IMR-90 (cell line): ENCODE results near the gene HORMAD1.

Source experiments
- BHLHE40 ChIP-seq: fragments of 150-350 bp; IDR thresholded peaks from 2 replicates; pipeline ENCODE4 v1.6.1; 2016; ENCODE audit warnings: mild to moderate bottlenecking, low read depth, low read length
- CEBPB ChIP-seq: IDR thresholded peaks from 2 replicates; pipeline ENCODE4 v1.6.1; 2012; ENCODE audit warnings: low read depth, low read length, improper control_type of control experiment
- CTCF ChIP-seq: conservative IDR thresholded peaks from 2 replicates; pipeline ENCODE4 v1.5.1; 2012; ENCODE audit warnings: mild to moderate bottlenecking, low read depth, low read length, improper control_type of control experiment
- ELK1 ChIP-seq: fragments of 150-350 bp; IDR thresholded peaks from 2 replicates; pipeline ENCODE4 v1.6.1; 2016; ENCODE audit warnings: low read depth, mild to moderate bottlenecking, low read length, moderate library complexity, borderline replicate concordance
- FOS ChIP-seq: fragments of 150-350 bp; IDR thresholded peaks from 2 replicates; pipeline ENCODE4 v1.6.1; 2016; ENCODE audit warnings: low read depth, low read length
- MAFK ChIP-seq: IDR thresholded peaks from 2 replicates; pipeline ENCODE4 v1.6.1; 2012; ENCODE audit warnings: low read depth, low read length, improper control_type of control experiment
- MAZ ChIP-seq: IDR thresholded peaks from 2 replicates; pipeline ENCODE4 v1.6.1; 2012; ENCODE audit warnings: low read depth, mild to moderate bottlenecking, low read length, improper control_type of control experiment, moderate library complexity, borderline replicate concordance
- MXI1 ChIP-seq: IDR thresholded peaks from 2 replicates; pipeline ENCODE4 v1.6.1; 2012; ENCODE audit warnings: low read depth, mild to moderate bottlenecking, low read length, moderate library complexity, borderline replicate concordance
- NFE2L2 ChIP-seq: fragments of 150-350 bp; IDR thresholded peaks from 2 replicates; pipeline ENCODE4 v1.6.1; 2016; ENCODE audit warnings: low read depth, mild to moderate bottlenecking, low read length
- POLR2A ChIP-seq: IDR thresholded peaks from 2 replicates; pipeline ENCODE4 v1.6.1; 2012; ENCODE audit warnings: mild to moderate bottlenecking, low read depth, low read length
- RAD21 ChIP-seq: IDR thresholded peaks from 2 replicates; pipeline ENCODE4 v1.6.1; 2012; ENCODE audit warnings: low read length, improper control_type of control experiment
- RFX5 ChIP-seq: IDR thresholded peaks from 2 replicates; pipeline ENCODE4 v1.8.0; 2012; ENCODE audit warnings: low read depth, mild to moderate bottlenecking, low read length, moderate library complexity
- USF2 ChIP-seq: fragments of 150-350 bp; IDR thresholded peaks from 2 replicates; pipeline ENCODE4 v1.6.1; 2017; ENCODE audit warnings: mild to moderate bottlenecking, antibody characterized with exemption, low read length, low read depth

GRCh38 chr1:150662811-150663210 lies 57.9 kb downstream of the HORMAD1 start:
- no peak for TF ChIP-seq CTCF
- no peak for TF ChIP-seq USF2
- no peak for TF ChIP-seq MXI1
- no peak for TF ChIP-seq POLR2A
- TF ChIP-seq RAD21, result no peak
- TF ChIP-seq CEBPB, result no peak
- TF ChIP-seq RFX5, result no peak
- TF ChIP-seq MAZ, result no peak
- no peak for TF ChIP-seq BHLHE40
- TF ChIP-seq FOS, result no peak
- TF ChIP-seq ELK1, result no peak
- no peak for TF ChIP-seq MAFK
- TF ChIP-seq NFE2L2, result no peak
